GM18499 (cell line): ENCODE data around the gene PABPN1.

Source experiments
- ATAC-seq: cut with Tn5 transposase; IDR thresholded peaks from one replicate; pipeline ENCODE4 v1.9.1; 2021; ENCODE audit warnings: moderate number of reproducible peaks; ENCODE audit not compliant: insufficient read depth, unreplicated experiment

Gene PABPN1

GRCh38 chr14:23355871-23356435 lies 34.7 kb downstream of the PABPN1 start:
- ATAC-seq = no peak

GRCh38 chr14:23356662-23357061 lies 35.4 kb downstream of the PABPN1 start:
- ATAC-seq = no peak

GRCh38 chr14:23357261-23357660 lies 36.0 kb downstream of the PABPN1 start:
- ATAC-seq = no peak

GRCh38 chr14:23358042-23358441 lies 36.8 kb downstream of the PABPN1 start:
- ATAC-seq = no peak

- ATAC-seq = no peak
These were observed 37.4 kb downstream of the PABPN1 start for GRCh38 chr14:23358553-23359166.

- no peak for ATAC-seq
These were observed 37.9 kb downstream of the PABPN1 start for GRCh38 chr14:23359167-23359626.

- ATAC-seq = no peak
These were observed 38.6 kb downstream of the PABPN1 start for GRCh38 chr14:23359722-23360447.

DNA sequence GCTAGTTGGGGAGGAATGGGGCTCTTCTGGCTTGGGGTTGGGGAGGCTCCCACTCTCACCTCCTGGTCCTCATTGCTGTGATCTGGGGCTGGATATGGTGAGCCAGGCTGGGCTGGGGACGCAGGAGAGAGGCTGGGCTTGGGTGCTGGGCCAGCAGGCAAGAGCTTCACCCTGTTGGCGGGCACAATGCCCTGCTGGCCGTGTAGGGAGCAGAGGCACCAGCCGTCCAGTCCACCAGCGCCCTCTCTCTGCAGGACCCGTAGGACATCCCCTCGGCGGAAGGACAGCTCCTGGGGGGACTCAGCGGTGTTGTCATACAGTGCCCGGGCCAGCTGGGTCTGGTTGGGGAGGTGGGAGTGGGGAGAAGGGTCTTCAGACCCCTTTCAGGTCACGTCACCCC lies 39.2 kb downstream of the PABPN1 start:
- ATAC-seq = no peak

- ATAC-seq = no peak
These were observed 40.1 kb downstream of the PABPN1 start for GRCh38 chr14:23361320-23361719.

DNA sequence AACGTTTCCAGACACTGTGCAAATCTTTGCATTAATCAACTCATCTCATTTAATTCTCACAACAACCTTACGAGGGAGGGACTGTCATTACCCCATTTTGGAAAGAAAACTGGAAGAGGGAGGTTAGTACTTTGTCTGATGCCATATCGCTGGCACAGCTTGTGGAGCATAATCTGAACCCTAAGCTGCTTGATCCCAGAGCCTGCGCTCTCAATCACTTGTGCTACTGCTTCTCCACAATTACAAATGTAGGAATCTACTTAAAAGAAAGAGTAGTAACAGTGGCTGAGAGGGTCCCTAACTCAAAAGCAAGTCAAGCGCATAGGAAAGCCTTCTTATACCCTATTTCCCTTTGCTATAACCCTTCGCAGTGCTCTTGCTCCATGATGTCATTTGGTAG lies 40.5 kb downstream of the PABPN1 start:
- no peak for ATAC-seq

DNA sequence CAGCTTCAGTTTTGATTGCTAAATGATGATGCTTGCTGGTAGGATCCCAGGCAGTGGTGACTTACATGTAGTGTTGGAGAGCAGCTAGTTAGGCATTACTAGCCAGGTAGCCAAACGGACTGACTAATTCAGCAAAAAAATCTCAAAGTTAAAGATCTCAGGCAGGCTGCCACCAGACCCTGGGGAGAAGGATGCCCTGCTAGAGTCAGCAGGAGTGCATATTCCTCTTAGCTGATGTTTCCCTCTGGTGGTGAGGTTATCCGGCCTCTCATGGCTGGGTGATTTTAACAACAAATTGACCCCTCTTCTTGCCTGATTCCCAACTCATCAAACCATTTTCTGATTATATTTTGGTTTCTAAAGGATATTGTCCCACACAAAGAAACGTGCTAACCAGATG lies 40.9 kb downstream of the PABPN1 start:
- no peak for ATAC-seq

- ATAC-seq = no peak
These were observed 43.1 kb downstream of the PABPN1 start for GRCh38 chr14:23364164-23365035.

GRCh38 chr14:23365036-23365731 lies 43.9 kb downstream of the PABPN1 start, which contains the start of gene EFS:
EFS (minus strand) TSS chr14:23365172; CDS start chr14:23365025, 147 bp downstream.
- ATAC-seq = no peak

- ATAC-seq = no peak
These were observed 44.6 kb downstream of the PABPN1 start for GRCh38 chr14:23365732-23366425.

- no peak for ATAC-seq
These were observed 45.2 kb downstream of the PABPN1 start for GRCh38 chr14:23366426-23366921.

- no peak for ATAC-seq
These were observed 49.0 kb downstream of the PABPN1 start for GRCh38 chr14:23370221-23370620.

- ATAC-seq = no peak
These were observed 50.6 kb downstream of the PABPN1 start for GRCh38 chr14:23371865-23372264.

DNA sequence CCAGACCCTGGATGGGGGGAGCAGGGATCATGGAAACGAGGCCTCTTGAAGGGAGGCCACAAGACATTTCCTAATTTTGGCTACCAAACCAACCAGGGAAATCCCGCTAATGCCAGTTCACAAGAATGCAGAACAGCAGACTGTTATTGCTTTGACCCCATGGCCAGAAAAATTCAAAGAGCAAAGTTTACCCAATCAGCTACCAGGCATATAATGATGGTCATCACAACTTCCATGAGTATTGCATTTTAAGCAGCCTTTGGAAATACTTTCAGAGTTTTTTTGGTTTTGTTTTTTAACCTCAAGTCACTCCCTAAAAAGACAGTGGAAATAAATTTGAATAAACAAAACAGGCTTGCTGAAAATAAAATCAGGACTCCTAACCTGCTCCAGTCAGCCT lies 51.3 kb downstream of the PABPN1 start, which contains the start of gene IL25:
Gene IL25, plus strand, starts transcription at position 301 of the 400 bp plus-strand sequence.
- ATAC-seq = no peak

DNA sequence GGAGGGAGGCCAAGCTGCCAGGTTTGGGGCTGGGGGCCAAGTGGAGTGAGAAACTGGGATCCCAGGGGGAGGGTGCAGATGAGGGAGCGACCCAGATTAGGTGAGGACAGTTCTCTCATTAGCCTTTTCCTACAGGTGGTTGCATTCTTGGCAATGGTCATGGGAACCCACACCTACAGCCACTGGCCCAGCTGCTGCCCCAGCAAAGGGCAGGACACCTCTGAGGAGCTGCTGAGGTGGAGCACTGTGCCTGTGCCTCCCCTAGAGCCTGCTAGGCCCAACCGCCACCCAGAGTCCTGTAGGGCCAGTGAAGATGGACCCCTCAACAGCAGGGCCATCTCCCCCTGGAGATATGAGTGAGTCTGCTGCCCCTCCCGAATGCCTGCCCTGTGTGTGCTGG lies 51.8 kb downstream of the PABPN1 start:
- ATAC-seq = no peak
